Fibroblast of the aortic adventitia (primary cell): Measurements from ENCODE around the gene TEX12. TPM values are rescaled to one million over a fixed set of nuclear protein-coding genes. Genes with fewer than 3 reads are reported as not detected.
A peak's percentile ranks its signal among the peaks of the same experiment; 100 is the strongest.

Experiments used
- DNase-seq: peaks from one replicate; pipeline ENCODE4 v3.0.0-alpha.2; 2010; ENCODE audit warnings: low read depth
- H3K4me3 ChIP-seq: 2 replicates; pipeline ENCODE4 v1.5.1; 2011; ENCODE audit warnings: low read depth, mild to moderate bottlenecking, control low read depth, low read length, moderate library complexity
- CTCF ChIP-seq: IDR thresholded peaks from 2 replicates; pipeline ENCODE4 v1.5.1; 2011; ENCODE audit warnings: mild to moderate bottlenecking, low read length, control low read depth, inconsistent platforms; ENCODE audit not compliant: insufficient read depth
- total RNA-seq: library from RNA; depleted of rRNA; stranded (reverse); fragments of >200 nt; gene quantifications from 2 replicates; pipeline ENCODE4 v1.2.3, GENCODE V29; 2012; ENCODE audit warnings: low replicate concordance

Gene TEX12
- total RNA-seq = 0.36 TPM in 1 of 2 replicates, not detected in the other

- no peak for TF ChIP-seq CTCF
- no peak for DNase-seq
- H3K4me3 ChIP-seq = no peak within 1 kb of the TSS
Observed at GRCh38 chr11:112167145-112167544, at the start of gene TEX12. TSS of gene TEX12 (plus strand) at chr11:112167372. CDS start at chr11:112169269, 1,897 bp downstream.

- DNase-seq = no peak
- H3K4me3 ChIP-seq = no peak overlapping the region
- TF ChIP-seq CTCF = no peak
Observed at GRCh38 chr11:112118176-112118575, 49.0 kb upstream of the TEX12 start.

- no peak overlapping the region for H3K4me3 ChIP-seq
- DNase-seq = no peak
- no peak for TF ChIP-seq CTCF
Observed at GRCh38 chr11:112121981-112122615, 45.1 kb upstream of the TEX12 start.

- H3K4me3 ChIP-seq = no peak overlapping the region
- no peak for TF ChIP-seq CTCF
- no peak for DNase-seq
Observed at GRCh38 chr11:112123129-112123528, 44.0 kb upstream of the TEX12 start.

GRCh38 chr11:112127056-112127455, 40.1 kb upstream of the TEX12 start:
- no peak overlapping the region for H3K4me3 ChIP-seq
- DNase-seq = no peak
- TF ChIP-seq CTCF = no peak

- no peak overlapping the region for H3K4me3 ChIP-seq
- TF ChIP-seq CTCF = no peak
- DNase-seq = peak; percentile 59
Observed at GRCh38 chr11:112128483-112129121, 38.6 kb upstream of the TEX12 start.

GRCh38 chr11:112129656-112130055, 37.5 kb upstream of the TEX12 start:
- TF ChIP-seq CTCF = no peak
- no peak for DNase-seq
- no peak overlapping the region for H3K4me3 ChIP-seq
